ENCODE measurements around the gene SH3PXD2A. TPM values are rescaled to one million over a fixed set of nuclear protein-coding genes. Genes with fewer than 3 reads are reported as not detected.

Gene SH3PXD2A
- total RNA-seq, 4 donors from 2014 or later = 35.0 to 54.8 (median 45.4) TPM

DNA sequence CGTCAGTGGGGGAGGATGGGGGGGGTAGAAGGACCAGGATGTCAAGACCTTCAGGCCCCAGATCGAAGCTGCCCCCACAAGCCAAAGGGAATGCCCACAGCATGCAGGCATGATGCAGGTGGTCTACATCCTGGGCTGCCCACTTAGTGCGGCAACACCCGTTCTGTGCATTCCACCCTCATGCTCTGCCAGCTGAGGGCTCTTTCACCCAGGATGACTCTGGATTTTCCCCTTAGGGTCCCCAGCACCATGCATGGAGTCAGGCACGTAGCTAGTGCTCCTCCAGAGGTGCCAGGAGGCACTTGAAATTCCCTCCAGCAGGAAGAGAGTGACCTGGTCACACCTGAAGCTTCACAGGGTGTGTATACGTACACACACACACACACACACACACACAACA lies 66.2 kb downstream of the SH3PXD2A start:
- no peak overlapping the region for H3K4me3 ChIP-seq (ENCODE audit: low read depth, poor library complexity, severe bottlenecking)
- WGBS, 2 donors = 35 to 64% methylated on average over 6 of the region's 6 CpGs
- TF ChIP-seq, protein P1, sequence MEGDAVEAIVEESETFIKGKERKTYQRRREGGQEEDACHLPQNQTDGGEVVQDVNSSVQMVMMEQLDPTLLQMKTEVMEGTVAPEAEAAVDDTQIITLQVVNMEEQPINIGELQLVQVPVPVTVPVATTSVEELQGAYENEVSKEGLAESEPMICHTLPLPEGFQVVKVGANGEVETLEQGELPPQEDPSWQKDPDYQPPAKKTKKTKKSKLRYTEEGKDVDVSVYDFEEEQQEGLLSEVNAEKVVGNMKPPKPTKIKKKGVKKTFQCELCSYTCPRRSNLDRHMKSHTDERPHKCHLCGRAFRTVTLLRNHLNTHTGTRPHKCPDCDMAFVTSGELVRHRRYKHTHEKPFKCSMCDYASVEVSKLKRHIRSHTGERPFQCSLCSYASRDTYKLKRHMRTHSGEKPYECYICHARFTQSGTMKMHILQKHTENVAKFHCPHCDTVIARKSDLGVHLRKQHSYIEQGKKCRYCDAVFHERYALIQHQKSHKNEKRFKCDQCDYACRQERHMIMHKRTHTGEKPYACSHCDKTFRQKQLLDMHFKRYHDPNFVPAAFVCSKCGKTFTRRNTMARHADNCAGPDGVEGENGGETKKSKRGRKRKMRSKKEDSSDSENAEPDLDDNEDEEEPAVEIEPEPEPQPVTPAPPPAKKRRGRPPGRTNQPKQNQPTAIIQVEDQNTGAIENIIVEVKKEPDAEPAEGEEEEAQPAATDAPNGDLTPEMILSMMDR (IDR thresholded peaks at IDR 0.05) = no peak
- no peak for TF ChIP-seq POLR2A (IDR thresholded peaks at IDR 0.05)
- no peak for DNase-seq (ENCODE audit: low spot score in 2 of 2)
- intact Hi-C loops (cut with DNase I; ENCODE audit: low total_unique reads) = no loop called here

DNA sequence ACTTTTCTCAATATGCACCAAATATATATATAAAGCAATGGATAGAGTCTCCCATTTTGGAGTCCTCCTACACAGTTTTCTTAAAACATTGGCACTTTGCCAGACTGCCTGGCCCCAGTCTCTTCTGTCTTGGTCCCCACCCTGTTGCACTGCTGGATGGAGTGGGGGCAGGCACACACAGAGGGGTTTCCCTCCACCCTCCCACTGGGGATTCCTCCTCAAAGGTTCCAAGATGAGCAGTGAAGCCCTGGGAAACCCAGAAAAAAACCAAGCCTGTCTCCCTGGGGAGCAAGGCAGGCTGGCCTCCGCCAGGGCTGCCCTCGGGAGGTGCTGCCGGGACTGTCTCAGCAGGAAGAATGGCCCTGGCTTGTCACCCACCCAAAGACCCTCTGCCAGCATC lies 68.0 kb downstream of the SH3PXD2A start:
- WGBS, 2 donors = 36 to 52% methylated on average over 3 of the region's 3 CpGs
- TF ChIP-seq, protein P1 (IDR thresholded peaks at IDR 0.05) = no peak
- no peak overlapping the region for H3K4me3 ChIP-seq (ENCODE audit: low read depth, poor library complexity, severe bottlenecking)
- intact Hi-C loops (cut with DNase I; ENCODE audit: low total_unique reads) = no loop called here
- DNase-seq (ENCODE audit: low spot score in 2 of 2) = no peak

DNA sequence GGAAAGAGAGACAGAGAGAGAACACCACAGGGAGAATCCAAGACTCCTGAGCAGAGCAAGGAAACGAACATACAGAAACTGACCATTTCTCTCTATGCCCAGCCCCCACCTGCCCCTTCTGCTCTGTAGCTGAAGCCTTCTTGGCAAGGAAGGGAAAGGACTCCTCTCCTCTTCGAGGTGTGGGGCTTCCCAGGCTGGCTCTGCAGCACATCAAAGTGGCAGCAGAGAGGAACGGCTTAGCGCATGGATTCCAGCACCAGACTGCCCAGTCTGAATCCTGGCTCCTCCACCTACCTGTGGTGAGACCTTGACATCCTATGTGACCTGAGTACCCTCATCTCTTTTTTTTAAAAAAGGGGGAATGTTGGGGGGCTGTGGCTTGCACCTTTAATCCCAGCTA lies 69.4 kb downstream of the SH3PXD2A start:
- no peak for DNase-seq (ENCODE audit: low spot score in 2 of 2)
- no peak overlapping the region for H3K4me3 ChIP-seq (ENCODE audit: low read depth, poor library complexity, severe bottlenecking)
- intact Hi-C loops (cut with DNase I; ENCODE audit: low total_unique reads) = no loop called here
- whole genome bisulfite sequencing, 2 donors = 55 to 56% methylated on average over 4 of the region's 4 CpGs
- TF ChIP-seq, protein P1 (IDR thresholded peaks at IDR 0.05) = no peak
- TF ChIP-seq POLR2A (IDR thresholded peaks at IDR 0.05) = no peak

DNA sequence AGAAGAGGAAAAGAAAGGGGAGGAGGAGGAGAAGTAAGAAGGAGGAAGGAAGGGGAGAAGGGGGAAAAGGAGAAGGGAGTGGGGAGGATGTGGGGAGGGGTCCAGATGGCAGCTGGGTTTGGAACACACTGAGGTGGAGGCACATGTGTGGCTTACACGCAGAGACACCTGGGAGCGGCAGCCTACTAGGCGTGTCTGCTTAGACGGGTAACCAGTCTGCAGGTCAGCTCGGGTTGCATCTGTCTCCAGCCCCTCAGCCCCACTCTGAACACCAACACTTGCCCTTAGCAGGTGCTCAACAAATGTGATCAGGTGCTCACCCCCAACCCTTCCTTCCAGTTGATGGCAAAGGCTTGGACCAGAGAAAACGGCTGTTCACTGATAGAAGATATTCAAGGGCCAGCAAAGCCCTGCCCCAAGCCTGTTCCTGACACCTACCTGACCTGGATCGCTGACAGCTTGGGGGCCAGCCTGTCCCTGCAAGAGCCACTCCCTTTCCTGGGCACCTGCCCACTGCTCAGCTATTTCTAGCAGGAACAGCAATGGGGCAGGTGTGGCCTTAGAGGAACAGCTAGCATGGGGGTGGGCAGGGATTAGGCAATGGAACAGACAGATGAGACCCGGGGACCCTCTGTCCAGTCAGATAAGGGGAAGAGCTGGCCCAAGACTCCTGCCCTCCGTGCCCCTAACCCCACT lies 70.5 kb downstream of the SH3PXD2A start:
- H3K4me3 ChIP-seq (ENCODE audit: low read depth, poor library complexity, severe bottlenecking) = no peak overlapping the region
- intact Hi-C loops (cut with DNase I; ENCODE audit: low total_unique reads) = no loop called here
- no peak for TF ChIP-seq POLR2A (IDR thresholded peaks at IDR 0.05)
- TF ChIP-seq, protein P1 (IDR thresholded peaks at IDR 0.05) = no peak
- DNase-seq (ENCODE audit: low spot score in 2 of 2) = no peak
- 51 to 62% methylated on average over 9 of the region's 9 CpGs for WGBS, 2 donors

DNA sequence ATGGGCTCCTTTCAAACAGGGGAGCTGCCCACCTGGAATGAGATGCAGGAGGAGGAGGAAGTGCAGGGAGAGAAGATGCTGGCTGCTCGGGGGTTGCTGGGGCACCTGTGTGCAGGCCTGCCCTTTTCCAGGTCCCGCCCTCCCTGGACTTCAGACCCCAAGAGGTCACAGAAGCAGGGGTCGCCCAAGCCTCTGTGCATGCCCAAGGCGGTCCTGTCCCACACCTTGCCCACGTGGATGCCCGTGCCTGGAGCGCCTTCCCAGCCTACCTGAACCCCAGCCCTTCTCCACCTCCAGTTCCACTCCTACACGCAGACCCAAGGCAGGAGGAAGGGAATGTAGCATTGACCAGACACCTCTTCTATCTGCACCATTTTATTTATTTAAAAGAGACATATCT lies 71.3 kb downstream of the SH3PXD2A start:
- H3K4me3 ChIP-seq (ENCODE audit: low read depth, poor library complexity, severe bottlenecking) = no peak overlapping the region
- intact Hi-C loops (cut with DNase I; ENCODE audit: low total_unique reads) = no loop called here
- DNase-seq (ENCODE audit: low spot score in 2 of 2) = no peak
- TF ChIP-seq POLR2A (IDR thresholded peaks at IDR 0.05) = no peak
- TF ChIP-seq, protein P1 (IDR thresholded peaks at IDR 0.05) = no peak
- WGBS, 2 donors = 72% methylated on average over 8 of the region's 8 CpGs

DNA sequence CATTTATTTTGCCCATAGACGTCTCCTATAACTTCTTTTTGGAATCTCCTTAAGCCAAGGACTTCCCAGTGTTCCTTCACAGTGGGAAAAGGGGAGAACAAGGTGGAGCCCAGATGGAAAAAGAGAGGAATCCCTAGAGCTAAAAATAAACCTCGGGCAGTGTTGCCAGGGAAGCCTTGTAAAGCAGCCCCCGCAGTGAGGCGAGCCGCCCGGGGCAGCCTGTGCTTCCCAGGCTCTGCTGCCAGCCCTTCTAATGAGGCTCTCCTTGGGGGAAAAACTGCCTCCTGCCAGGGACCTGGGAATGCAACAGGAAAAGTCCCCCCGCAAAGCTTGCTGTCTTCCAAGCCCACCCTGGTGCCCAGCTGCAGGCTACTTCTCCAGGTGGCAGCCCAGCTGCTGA lies 71.7 kb downstream of the SH3PXD2A start:
- intact Hi-C loops (cut with DNase I; ENCODE audit: low total_unique reads) = no loop called here
- WGBS, 2 donors = 33 to 46% methylated on average over 7 of the region's 7 CpGs
- no peak for TF ChIP-seq POLR2A (IDR thresholded peaks at IDR 0.05)
- TF ChIP-seq, protein P1 (IDR thresholded peaks at IDR 0.05) = no peak
- DNase-seq (ENCODE audit: low spot score in 2 of 2) = no peak
- no peak overlapping the region for H3K4me3 ChIP-seq (ENCODE audit: low read depth, poor library complexity, severe bottlenecking)
